ENCODE data around the gene FRS3. TPM values are rescaled to one million over a fixed set of nuclear protein-coding genes. Genes with fewer than 3 reads are reported as not detected.

The FRS3 gene
- total RNA-seq, 4 donors from 2014 or later: 1.9 to 3.9 (median 3.7) TPM

DNA sequence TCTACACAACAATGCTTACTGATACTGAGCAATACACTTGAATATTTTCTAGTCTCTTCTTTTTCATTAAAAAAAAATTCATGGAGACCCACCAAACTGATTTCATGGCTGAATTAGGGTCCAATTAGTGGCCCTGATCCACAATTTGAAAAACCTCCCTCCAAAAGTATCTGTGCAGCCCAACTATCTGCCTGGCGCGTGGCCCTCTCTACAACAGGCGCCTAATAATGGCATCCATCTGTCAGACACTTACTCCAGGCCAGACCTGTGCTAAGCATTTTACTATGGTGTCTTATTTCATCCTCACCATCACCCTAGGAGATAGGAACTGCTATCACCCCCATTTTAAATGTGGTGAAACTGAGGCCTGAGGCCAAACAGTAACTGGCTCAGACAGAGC is 58.3 kb downstream of the FRS3 start:
- TF ChIP-seq POLR2AphosphoS5 (IDR thresholded peaks at IDR 0.05): no peak
- TF ChIP-seq EP300 (IDR thresholded peaks at IDR 0.05): no peak
- no peak for TF ChIP-seq POLR2A (IDR thresholded peaks at IDR 0.05)
- TF ChIP-seq, protein P1, sequence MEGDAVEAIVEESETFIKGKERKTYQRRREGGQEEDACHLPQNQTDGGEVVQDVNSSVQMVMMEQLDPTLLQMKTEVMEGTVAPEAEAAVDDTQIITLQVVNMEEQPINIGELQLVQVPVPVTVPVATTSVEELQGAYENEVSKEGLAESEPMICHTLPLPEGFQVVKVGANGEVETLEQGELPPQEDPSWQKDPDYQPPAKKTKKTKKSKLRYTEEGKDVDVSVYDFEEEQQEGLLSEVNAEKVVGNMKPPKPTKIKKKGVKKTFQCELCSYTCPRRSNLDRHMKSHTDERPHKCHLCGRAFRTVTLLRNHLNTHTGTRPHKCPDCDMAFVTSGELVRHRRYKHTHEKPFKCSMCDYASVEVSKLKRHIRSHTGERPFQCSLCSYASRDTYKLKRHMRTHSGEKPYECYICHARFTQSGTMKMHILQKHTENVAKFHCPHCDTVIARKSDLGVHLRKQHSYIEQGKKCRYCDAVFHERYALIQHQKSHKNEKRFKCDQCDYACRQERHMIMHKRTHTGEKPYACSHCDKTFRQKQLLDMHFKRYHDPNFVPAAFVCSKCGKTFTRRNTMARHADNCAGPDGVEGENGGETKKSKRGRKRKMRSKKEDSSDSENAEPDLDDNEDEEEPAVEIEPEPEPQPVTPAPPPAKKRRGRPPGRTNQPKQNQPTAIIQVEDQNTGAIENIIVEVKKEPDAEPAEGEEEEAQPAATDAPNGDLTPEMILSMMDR (IDR thresholded peaks at IDR 0.05): no peak
- WGBS: 89% methylated on average over 3 of the region's 3 CpGs
- DNase-seq (ENCODE audit: low spot score in 2 of 2): no peak
- Histone ChIP-seq H3K4me3 (no peak overlapping the region), H3K9me3 (no peaks in the 10 kb centered on the region), H3K27me3 (no peaks in the 10 kb centered on the region), H3K27ac (no peak overlapping the region), H3K4me1 (peaks cover 56% of the 10 kb centered on the region), H3K36me3 (no peaks in the 10 kb centered on the region)

DNA sequence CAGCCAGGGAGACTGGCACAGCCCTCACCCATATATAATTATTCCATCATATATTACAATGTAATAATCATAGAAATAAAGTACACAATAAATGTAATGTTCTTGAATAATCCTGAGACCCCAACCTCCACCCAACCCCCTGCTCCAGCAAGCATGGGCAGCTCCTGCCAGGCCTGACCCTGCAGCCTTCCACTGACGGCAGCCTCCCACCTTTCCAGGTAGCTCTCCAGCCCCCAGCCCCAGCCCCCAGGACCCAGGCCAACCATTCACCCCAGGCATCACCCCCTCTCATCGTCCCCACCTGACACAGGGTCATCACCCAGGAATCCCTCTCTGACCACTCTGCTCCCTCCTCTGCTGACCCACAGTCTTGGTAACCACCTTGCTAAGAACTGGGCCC is 58.9 kb downstream of the FRS3 start:
- H3K4me1 ChIP-seq: peaks cover 61% of the 10 kb centered on the region
- TF ChIP-seq, protein P1 (IDR thresholded peaks at IDR 0.05): no peak
- TF ChIP-seq POLR2AphosphoS5 (IDR thresholded peaks at IDR 0.05): no peak
- no peak for TF ChIP-seq POLR2A (IDR thresholded peaks at IDR 0.05)
- no peak for TF ChIP-seq EP300 (IDR thresholded peaks at IDR 0.05)
- no peaks in the 10 kb centered on the region for H3K27me3 ChIP-seq
- no peak overlapping the region for H3K4me3 ChIP-seq
- 95% methylated on average over 2 of the region's 2 CpGs for WGBS
- H3K36me3 ChIP-seq: no peaks in the 10 kb centered on the region
- H3K9me3 ChIP-seq: no peaks in the 10 kb centered on the region
- no peak overlapping the region for H3K27ac ChIP-seq
- DNase-seq (ENCODE audit: low spot score in 2 of 2): no peak

- H3K36me3 ChIP-seq: no peaks in the 10 kb centered on the region
- no peak for TF ChIP-seq POLR2A (IDR thresholded peaks at IDR 0.05)
- no peak for TF ChIP-seq POLR2AphosphoS5 (IDR thresholded peaks at IDR 0.05)
- TF ChIP-seq, protein P1 (IDR thresholded peaks at IDR 0.05): no peak
- TF ChIP-seq EP300 (IDR thresholded peaks at IDR 0.05): no peak
- H3K9me3 ChIP-seq: no peaks in the 10 kb centered on the region
- no peaks in the 10 kb centered on the region for H3K27me3 ChIP-seq
- H3K27ac ChIP-seq: no peak overlapping the region
- 85% methylated on average over 3 of the region's 3 CpGs for WGBS
- DNase-seq (ENCODE audit: low spot score in 2 of 2): no peak
- peaks cover 62% of the 10 kb centered on the region for H3K4me1 ChIP-seq
- no peak overlapping the region for H3K4me3 ChIP-seq
These were observed 59.5 kb downstream of the FRS3 start for GRCh38 chr6:41720262-41720620.

Other genes starting within 250 kb of the FRS3 start
- 10 to 100 TPM in 2 of 4 donors, 1 to 10 TPM in 2; 8.1 to 12.1 (median 10.4) TPM for gene FOXP4, start 233.5 kb downstream of the FRS3 start, total RNA-seq
- gene MDFI, start 141.4 kb downstream of the FRS3 start, total RNA-seq: 10 to 100 TPM; 21.7 to 51.8 (median 31.4) TPM
- gene TFEB, start 44.3 kb downstream of the FRS3 start, total RNA-seq: 10 to 100 TPM; 19.0 to 23.3 (median 21.6) TPM
- gene PGC, start 32.5 kb downstream of the FRS3 start, total RNA-seq: not detected
- gene PRICKLE4, start 882 bp upstream of the FRS3 start, total RNA-seq: 1 to 10 TPM in 2 of 4 donors, under 1 TPM in 1, not detected in 1; 0.34 to 4.6 (median 3.6) TPM
- gene TOMM6, start 7.8 kb upstream of the FRS3 start, total RNA-seq: 100 to 1,000 TPM in 3 of 4 donors, 10 to 100 TPM in 1; 50.2 to 165 (median 136) TPM
- gene USP49, start 115.5 kb upstream of the FRS3 start, total RNA-seq: 10 to 100 TPM in 1 of 4 donors, 1 to 10 TPM in 3; 2.9 to 17.1 (median 4.1) TPM
- gene MED20, start 141.2 kb upstream of the FRS3 start, total RNA-seq: 10 to 100 TPM; 15.2 to 18.7 (median 17.3) TPM
- gene BYSL, start 141.6 kb upstream of the FRS3 start, total RNA-seq: 10 to 100 TPM in 3 of 4 donors, 1 to 10 TPM in 1; 6.8 to 15.7 (median 10.4) TPM
- 100 to 1,000 TPM; 106 to 214 (median 132) TPM for gene CCND3, start 161.9 kb upstream of the FRS3 start, total RNA-seq